ENCODE data around the gene SLC12A7.
"Not testable (repeated sequence)": the region's sequence is repeated elsewhere in the genome, so short reads cannot be mapped to it uniquely, and the experiment has no call there.

- not testable (repeated sequence) for TF ChIP-seq CTCF, POLR2A, POLR2AphosphoS5 (IDR thresholded peaks at IDR 0.05)
Measured at GRCh38 chr5:1021969-1022336, 89.9 kb downstream of the SLC12A7 start.
